Adipose tissue (tissue), 3 donors: ENCODE measurements around the gene PERM1. TPM values are rescaled to one million over a fixed set of nuclear protein-coding genes. Genes with fewer than 3 reads are reported as not detected.

Experiments
- H3K27ac ChIP-seq: one replicate; pipeline ENCODE4 v1.5.1; 2013; ENCODE audit warnings: low read depth, low read length
- WGBS, 3 donors: extraction: QIAGEN DNeasy Blood & Tissue Kit; methylation state at CpG; one replicate each; pipeline ENCODE4 v1.1.7; 2013; 5-methylcytosine and 5-hydroxymethylcytosine counted together
- polyA plus RNA-seq, 3 donors: library from polyadenylated mRNA; stranded (reverse); fragments of 200-250 nt; gene quantifications; one replicate each; pipeline ENCODE4 v1.2.3, GENCODE V29; 2013
- donor health status: healthy with polysubstance abuse.
- donor health status: Bipolar disorder and iron deficiency.
- donor health status: healthy.

The PERM1 gene
- polyA plus RNA-seq, 3 donors, result 0.06 to 2.0 (median 0.16) TPM

DNA sequence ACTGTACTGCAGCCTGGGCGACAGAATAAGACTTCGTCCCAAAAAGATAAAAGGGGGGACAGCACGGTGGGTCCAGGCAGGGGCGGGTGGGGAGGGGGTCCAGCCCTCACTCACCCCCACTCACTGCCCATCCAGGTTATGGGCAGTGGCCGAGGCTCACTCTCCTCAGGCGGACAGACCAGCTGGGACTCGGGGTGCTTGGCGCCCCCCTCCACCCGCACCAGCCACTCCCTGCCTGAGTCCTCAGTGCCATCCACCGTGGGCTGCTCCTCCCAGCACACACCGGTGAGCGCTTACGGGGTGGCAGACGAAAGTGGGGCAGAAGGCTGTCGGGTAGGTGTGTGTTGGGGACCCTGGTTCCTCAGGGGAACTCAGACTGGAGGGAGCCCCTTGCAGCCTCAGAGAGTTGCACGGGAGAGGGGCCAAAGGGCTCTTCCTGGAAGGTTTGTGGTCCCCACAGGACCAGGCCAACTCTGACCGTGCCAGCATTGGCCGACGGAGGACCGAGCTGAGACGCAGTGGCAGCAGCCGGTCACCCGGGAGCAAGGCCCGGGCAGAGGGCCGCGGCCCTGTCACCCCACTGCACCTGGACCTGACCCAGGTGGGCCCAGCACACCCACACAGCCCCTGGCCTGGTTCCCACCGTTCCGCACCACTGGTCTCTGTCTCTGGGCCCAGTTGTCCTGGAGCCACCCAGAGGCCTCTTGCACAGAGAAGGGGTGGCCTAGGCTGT lies 9.0 kb downstream of the PERM1 start:
- WGBS, 3 donors, result 76 to 81% (median 81%) methylated on average over 27 to 28 of the region's 28 CpGs
- H3K27ac ChIP-seq, result no peak overlapping the region

DNA sequence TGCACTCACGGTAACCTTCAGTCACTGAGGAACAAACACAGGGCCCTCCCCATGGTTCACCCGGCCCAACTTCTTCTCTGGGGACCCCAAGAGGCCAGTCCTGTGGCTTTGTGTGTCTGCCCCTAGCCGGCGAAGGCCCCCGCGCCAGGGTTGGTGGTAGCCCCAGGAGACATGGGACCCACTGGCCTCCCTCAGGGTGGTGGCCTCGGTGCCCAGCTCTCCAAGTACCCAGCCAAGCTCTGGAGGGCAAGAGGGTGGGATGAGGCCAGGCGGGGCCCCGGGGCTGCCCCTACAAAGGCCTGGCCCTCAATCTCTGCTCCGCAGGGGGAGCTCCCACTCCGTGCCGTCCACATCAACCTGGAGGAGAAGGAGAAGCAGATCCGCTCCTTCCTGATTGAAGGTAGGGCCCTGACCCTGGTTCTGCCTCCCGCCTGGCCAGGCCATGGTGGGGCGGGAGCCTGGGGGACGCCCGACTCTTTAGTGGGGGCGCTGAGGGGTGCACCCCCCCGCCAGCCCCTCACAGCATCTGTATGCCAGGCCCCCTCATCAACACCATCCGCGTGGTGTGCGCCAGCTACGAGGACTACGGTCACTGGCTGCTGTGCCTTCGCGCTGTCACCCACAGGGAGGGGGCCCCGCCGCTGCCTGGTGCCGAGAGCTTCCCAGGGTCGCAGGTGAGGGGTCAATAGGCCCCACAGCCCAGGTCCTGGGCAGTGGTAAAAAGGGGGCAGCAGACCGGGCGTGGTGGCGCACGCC lies 10.0 kb downstream of the PERM1 start:
- 74 to 83% (median 74%) methylated on average over 33 to 34 of the region's 34 CpGs for WGBS, 3 donors
- H3K27ac ChIP-seq, result no peak overlapping the region

DNA sequence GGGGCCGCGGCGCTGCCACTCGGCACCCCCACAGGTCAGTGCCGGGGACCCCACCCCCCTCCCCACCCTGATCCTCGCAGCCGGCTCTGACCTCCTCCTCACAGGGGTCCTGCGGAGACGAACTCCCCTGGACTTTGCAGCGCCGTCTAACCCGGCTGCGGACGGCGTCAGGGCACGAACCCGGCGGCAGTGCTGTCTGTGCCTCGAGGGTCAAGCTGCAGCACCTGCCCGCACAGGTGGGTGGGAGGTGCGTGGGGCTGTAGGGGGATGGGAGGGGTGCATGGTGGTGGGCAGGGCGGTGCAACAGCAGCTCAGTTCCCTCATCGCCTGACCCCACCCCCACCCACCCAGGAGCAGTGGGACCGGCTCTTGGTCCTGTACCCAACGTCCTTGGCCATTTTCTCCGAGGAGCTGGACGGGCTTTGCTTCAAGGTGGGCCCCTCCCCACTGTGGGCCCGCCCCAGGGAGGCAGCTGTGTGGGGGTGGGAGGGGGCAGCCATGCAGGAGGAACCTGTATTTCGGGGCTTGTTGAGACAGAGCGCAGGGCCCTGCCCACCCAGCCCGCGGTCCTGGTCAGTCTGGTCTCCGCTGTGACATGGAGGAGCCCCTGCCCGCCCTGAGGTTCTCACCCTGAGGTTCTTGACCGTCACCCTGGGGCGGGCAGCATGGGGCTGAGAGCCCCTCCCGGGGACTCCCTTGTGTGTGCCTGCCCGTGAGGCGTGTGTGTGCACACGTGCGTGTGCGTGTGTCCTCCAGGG lies 10.7 kb downstream of the PERM1 start:
- 37 to 48% (median 40%) methylated on average over 22 to 42 of the region's 42 CpGs for WGBS, 3 donors
- no peak overlapping the region for H3K27ac ChIP-seq

DNA sequence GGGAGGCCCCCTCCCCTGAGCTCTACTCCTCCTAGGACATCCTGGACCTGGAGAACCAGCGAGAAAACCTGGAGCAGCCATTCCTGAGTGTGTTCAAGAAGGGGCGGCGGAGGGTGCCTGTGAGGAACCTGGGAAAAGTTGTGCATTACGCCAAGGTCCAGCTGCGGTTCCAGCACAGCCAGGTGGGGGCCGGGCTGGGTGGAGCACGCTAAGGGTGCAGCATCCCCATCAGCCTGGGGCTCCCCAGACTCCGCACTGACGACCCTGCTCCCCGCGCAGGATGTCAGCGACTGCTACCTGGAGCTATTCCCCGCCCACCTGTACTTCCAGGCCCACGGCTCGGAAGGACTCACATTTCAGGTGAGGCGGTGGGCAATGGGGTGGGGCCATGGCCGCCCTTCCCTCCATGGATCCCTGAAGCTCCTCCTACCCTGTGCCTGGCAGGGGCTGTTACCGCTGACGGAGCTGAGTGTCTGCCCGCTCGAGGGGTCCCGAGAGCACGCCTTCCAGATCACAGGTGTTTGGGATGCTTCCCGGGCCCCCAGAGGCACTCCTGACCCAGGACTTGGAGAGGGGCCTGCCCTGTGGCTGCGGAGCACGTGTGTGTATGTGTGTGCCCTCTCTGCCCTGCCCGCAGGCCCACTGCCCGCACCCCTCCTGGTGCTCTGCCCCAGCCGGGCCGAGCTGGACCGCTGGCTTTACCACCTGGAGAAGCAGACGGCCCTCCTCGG lies 11.5 kb downstream of the PERM1 start:
- no peak overlapping the region for H3K27ac ChIP-seq
- 12 to 18% (median 17%) methylated on average over 25 to 33 of the region's 33 CpGs for WGBS, 3 donors

DNA sequence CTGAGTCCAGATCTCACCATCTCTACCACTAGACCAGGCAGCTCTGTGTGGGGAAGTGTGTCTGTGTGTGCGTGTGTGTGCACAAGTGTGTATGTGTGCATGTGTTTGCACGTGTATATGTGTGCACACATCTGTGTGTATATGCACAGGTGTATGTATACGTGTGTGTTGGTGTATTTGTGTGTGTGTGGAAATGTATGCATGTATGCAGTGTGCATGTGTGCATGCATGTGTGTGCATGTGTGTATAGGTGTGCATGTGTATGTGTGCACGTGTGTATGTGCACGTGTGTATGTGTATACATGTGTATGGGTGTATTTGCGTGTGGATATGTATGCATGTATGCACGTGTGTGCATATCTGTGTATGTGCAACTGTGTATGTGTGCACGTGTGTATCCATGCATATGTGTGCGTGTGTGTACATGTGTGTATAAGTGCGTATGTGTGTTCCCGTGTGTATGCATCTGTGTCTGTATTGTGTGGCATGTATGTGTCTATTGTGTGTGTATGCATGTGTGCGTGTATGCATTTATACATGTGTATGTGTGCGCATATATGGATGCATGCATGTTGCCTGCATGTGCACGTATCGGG lies 12.5 kb downstream of the PERM1 start:
- 78 to 82% (median 79%) methylated on average over 15 of the region's 15 CpGs for WGBS, 3 donors

DNA sequence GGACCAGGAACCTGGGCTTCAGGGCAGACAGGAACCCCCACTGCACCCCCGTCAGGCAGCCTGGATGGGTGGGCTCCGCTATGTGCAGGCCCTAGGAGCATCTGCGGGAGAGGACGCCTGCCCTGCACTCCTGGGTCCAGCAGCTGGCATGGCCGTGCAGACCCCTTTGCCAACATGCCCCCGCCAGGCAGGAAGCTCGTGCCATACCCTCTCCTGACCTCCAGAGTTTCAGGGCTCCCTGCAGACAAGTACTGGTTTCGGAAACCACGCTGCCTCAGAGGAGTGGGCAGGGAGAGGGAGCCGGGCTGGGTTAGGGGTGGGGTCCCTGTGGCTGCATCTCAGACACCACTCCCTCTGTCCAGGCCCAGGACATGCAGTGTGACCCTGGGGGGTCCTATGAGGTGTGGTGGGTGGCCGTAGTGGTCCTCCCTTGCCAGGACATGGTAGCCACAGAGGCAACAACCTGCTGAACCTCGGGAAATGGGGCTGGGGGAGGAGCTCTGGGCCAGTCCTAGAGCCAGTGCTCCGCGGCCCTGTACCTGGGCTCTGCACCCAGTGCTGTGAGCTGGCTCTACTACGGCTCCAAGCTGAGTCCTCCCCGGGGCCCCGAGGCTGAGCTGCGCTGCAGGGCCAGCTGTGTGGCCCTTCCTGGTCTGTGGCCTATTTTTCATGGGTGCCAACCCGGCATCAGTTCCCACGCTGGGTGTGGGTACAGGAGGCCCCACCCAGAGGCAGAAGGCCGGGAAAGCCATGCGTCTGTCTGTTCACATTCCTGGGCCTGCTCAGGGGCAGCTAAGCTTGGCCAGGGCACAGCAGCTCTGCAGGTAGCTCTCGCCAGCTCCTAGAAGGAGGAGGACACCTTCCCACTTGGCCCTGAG lies 14.2 kb downstream of the PERM1 start:
- 63 to 74% (median 72%) methylated on average over 21 to 23 of the region's 23 CpGs for WGBS, 3 donors
- H3K27ac ChIP-seq, result no peak overlapping the region

More for the DNA sequence above, 12.5 kb downstream of the PERM1 start:
- H3K27ac ChIP-seq, result no peak overlapping the region

DNA sequence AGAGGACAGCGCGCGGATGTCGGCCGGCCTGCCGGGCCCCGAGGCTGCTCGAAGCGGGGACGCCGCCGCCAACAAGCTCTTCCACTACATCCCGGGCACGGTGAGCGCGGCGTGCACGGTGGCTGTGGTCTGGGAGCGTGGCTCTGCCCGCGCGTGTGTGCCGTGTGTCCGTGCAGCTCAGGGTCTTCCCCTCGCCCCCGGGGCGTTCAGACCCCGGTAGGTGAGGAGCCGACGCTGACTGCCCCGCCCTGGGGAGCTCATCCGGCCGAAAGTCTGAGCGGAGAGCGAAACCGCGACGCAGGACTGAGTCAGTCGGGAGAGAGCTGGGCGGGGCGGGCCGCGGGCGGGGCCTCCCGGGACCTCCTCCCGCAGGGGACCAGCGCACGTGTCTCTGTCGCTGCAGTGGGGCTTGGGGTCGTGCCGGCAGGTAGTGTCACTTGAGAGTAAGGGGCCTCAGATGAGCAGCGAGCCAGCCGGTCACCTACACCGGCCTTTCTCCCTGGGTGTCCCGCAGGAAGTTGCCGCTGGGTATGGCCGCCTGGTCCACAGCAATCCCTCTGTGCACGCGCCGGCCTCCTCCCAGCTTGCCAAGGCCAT lies 15.1 kb downstream of the PERM1 start:
- WGBS, 3 donors, result 1 to 2% (median 1%) methylated on average over 47 to 60 of the region's 60 CpGs
- no peak overlapping the region for H3K27ac ChIP-seq

DNA sequence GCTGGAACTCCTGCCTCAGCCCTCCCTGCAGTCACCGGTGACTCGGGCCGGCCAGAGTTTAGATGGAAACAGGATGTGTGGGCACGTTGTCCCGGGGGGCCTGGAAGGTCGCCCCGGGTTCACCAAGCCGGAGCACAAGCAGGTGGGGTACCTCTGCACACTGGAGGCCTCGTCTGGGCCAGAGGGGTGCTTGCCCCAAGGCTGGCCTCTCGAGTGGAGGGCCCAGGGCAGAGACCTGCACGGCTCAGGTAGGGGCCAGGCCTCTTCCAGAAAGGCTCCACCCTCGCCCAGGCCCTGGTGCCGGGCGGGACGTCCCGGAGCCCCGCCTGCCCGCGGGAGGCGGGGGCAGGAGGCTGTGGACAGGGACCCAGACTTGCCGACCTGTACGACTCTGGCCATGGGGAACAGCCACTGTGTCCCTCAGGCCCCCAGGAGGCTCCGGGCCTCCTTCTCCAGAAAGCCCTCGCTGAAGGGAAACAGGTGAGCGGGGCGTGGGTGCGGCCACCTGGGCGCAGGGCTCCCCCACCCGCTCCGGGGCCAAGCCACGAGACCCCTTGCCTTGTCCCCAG lies 15.7 kb downstream of the PERM1 start, which contains the start of gene PLEKHN1:
Gene PLEKHN1 (plus strand): TSS at position 348 of the 569 bp plus-strand sequence. CDS start 50 bp downstream, at position 398.
- no peak within 1 kb of the TSS for H3K27ac ChIP-seq
- 7 to 12% (median 12%) methylated on average over 26 to 31 of the region's 31 CpGs for WGBS, 3 donors

DNA sequence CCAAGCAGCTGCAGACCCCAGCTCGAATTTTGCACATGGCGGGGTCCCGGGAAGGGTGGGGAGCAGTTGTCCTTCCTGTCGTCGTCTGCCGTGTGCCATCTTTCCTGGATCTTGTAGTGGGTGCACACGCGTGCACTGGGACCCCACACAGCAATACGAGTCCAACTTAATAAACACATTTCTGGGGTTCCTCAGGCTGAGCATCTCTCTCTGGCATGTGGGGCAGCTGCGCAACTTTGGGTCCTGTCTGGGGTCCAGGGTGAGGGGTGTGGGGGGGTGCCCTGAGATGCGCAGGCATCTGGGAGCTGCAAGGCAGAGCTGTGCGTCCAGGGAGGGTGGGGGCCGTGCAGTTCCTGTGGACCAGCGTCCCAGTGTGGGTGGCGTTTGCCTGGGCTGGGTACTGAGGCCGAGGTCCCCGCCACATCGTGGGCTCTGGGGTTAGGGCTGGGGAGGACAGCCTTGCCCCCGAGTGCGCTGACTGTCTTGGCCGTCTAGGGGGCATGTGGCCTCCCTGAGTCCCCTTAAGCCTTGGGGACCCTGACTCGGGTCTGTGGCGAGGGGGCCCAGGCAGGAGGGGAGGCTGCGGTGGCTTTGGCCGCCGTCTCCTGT lies 16.3 kb downstream of the PERM1 start:
- H3K27ac ChIP-seq, result no peak overlapping the region
- WGBS, 3 donors, result 74 to 89% (median 78%) methylated on average over 24 to 26 of the region's 26 CpGs

DNA sequence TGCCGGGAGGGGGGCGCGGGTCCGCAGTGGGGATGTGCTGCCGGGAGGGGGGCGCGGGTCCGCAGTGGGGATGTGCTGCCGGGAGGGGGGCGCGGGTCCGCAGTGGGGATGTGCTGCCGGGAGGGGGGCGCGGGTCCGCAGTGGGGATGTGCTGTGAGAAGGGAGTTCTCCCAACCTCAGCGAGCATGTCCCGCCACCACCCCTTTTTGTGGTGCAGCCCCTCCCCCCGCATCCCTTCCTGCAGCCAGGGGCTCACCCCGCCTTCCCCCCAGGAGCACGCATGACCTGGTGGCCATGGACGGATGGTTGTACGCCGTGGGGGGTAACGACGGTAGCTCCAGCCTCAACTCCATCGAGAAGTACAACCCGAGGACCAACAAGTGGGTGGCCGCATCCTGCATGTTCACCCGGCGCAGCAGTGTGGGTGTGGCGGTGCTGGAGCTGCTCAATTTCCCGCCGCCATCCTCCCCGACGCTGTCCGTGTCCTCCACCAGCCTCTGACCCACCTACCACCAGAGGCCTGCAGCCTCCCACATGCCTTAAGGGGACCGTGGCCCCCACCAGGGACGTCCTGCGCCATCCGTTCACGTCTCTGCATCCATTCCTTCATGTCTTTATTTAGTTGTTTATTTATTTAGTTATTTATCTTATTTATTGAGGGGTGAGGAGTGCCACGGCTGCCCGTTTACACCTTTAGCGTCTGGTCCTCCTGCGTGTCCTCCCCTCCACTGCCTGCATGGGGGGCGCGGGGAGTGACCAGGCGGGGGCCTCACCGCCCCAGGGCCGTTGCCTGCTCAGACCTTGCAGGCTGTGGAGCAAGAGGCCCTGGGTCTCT lies 17.0 kb downstream of the PERM1 start:
- no peak overlapping the region for H3K27ac ChIP-seq
- WGBS, 3 donors, result 92 to 94% (median 92%) methylated on average over 38 to 39 of the region's 51 CpGs

DNA sequence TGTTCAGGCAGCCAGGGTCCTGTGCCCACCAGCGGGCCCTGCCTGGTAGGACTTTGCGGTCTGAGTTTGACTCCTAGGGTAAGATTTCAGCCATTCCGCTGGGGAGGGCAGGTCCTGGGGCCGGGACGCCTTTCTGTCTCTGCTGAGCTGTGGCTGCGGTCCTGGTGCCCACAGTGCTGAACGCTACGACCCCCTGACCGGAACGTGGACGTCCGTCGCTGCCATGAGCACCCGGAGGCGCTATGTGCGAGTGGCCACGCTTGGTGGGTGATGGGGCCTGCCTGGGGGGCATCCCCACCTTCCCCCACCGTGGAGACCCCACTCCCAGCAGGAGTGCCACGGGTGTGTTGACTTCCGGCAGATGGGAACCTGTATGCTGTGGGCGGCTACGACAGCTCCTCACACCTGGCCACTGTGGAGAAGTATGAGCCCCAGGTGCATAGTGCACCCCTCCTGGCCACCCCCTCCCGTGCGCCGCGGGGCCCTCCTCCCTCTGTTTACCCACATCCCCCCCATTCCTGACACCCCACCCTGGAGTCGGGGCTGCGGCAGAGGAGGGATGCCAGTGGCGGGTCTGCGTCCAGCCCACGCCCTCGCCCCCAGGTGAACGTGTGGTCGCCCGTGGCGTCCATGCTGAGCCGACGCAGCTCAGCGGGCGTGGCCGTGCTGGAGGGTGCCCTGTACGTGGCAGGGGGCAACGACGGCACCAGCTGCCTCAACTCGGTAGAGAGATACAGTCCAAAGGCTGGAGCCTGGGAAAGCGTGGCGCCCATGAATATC lies 18.0 kb downstream of the PERM1 start:
- H3K27ac ChIP-seq, result no peak overlapping the region
- WGBS, 3 donors, result 92 to 94% (median 93%) methylated on average over 41 to 47 of the region's 47 CpGs

DNA sequence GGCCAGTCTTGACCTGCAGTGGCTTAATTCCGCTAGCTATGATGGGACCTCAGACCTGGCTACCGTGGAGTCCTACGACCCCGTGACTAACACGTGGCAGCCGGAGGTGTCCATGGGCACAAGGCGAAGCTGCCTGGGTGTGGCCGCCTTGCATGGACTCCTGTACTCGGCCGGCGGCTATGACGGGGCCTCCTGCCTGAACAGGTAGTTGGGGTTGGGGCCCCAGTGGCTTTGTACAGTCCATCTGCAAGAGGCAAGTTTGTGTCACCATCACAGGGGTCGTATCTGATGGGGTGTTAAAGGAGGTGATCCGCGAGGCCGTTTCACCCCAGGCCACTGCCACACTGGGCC lies 18.6 kb downstream of the PERM1 start:
- no peak overlapping the region for H3K27ac ChIP-seq
- WGBS, 3 donors, result 88 to 91% (median 91%) methylated on average over 16 of the region's 16 CpGs

DNA sequence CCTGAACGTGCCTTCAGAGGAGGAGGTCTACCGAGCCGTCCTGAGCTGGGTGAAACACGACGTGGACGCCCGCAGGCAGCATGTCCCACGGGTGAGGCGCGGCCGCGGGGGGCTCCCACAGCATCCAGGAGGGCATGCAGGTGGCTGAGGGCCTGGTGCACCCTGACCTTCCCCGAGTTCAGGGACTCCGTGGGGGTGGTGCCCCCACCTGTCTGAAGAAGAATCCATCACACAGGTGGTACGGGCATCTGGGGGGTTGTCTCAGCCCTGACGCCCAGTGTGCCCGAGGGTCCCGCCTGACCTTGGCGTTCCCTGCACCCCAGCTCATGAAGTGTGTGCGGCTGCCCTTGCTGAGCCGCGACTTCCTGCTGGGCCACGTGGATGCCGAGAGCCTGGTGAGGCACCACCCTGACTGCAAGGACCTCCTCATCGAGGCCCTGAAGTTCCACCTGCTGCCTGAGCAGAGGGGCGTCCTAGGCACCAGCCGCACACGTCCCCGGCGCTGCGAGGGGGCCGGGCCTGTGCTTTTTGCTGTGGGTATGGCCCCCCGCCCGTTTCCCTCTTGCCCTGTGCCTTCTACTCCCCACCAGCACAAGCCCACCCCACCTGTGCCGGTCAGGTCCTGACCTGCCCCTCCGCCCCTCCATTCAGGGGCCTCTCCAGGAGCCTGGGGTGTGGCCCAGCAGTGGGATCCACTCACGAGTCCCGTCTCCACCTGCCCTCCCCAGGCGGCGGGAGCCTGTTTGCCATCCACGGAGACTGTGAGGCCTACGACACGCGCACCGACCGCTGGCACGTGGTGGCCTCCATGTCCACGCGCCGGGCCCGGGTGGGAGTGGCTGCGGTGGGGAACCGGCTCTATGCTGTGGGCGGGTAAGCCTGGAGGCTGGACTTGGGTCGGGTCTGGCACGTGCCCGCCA lies 19.3 kb downstream of the PERM1 start:
- 94 to 97% (median 95%) methylated on average over 52 to 57 of the region's 57 CpGs for WGBS, 3 donors
- H3K27ac ChIP-seq, result no peak overlapping the region
